GM19025 (cell line): ENCODE data around the gene MEGF6.

Source experiments
- ATAC-seq: cut with Tn5 transposase; IDR thresholded peaks from one replicate; pipeline ENCODE4 v1.9.1; 2021; ENCODE audit warnings: mild to moderate bottlenecking, low read depth, moderate library complexity; ENCODE audit not compliant: unreplicated experiment

Gene MEGF6

DNA sequence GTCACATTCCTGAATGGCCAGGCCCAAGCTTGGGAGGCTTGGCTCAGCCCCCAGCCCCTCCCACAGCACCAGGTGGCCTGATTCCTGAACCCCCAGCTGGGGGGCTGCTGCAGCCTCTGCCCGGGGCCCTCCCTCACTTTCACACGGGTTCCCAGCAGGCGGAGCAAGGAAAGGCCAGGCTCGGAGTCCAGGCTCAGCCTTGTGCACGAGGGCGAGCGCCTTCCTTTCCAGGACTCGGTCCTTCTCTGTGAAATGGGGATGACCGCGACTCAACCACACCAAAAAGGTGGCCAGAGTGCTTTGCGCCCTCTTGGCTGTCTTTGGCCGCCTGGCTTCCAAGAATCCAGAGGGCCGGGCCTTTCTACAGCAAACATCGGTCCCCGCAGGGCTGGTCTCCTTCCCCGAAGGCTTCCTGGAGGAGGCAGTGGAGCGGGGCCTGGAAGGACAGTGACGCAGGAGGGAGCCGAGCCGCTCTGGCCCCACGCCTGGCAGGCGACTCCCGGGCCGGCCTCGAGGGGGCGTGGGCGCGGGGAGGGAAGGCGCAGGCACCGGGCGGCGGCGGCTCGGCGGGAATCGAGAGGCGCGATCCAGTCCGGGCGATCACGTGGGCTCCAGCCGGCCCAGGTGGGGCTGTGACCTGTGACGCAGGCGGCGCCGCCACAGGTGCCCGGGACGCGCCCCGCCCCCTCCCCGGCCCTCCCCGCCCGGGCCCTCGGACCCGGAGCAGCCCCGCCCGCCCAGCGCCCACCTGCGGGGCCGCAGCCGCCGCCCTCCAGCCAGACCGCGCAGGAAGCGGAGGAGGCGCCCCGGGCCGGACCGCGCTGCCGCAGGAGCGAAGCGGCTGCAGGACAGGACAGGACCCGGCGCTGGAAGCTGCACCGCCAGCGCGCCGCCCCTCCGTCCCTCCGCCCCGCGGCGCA, 157.2 kb downstream of the MEGF6 start, which contains the start of gene ARHGEF16:
Gene ARHGEF16, plus strand, starts transcription at position 775 of the 920 bp plus-strand sequence. CDS start 8,420 bp downstream, outside the sequence.
- no peak for ATAC-seq

DNA sequence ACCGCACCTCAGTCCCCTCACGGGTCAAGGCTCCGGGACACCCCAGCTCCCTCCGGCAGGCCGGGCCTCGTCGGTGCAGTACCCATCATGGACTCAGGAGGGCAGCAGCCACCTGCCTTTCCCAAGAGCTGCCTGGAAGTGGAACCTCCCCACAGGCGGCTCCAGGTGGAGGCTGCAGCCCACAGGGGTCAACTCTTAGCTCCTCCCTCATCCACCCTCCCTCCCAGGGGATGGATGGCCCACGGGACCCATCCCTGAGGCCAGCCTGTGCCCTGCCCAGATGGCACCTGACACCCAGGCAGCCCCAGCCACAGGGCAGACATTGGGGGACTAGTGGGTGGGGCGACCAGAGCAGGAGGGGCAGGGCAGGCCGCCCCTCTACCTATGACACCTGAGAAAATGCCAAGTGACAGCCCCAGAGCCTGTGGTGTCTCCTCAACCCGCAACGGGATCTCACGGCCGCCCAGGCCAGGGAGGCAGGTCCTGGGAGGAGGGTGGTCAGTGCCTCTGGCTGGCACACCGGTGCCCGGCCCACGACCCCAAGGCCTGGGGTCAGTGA, 158.0 kb downstream of the MEGF6 start:
- ATAC-seq = no peak

DNA sequence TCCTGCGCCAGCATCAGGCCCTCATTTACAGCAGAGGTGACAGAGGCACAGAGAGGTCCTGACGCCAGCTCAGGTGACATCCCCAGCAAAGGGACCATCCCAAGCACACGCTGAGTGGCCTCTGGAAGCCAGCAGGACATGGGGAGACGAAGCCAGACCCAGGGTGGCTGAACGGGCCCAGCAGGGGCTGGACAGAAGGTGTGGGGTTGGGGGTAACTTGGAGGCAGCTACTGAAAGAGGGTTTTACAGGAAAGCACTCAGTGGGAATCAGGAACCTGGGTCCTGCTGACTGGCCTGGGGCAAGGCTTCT, 158.5 kb downstream of the MEGF6 start:
- ATAC-seq = no peak

DNA sequence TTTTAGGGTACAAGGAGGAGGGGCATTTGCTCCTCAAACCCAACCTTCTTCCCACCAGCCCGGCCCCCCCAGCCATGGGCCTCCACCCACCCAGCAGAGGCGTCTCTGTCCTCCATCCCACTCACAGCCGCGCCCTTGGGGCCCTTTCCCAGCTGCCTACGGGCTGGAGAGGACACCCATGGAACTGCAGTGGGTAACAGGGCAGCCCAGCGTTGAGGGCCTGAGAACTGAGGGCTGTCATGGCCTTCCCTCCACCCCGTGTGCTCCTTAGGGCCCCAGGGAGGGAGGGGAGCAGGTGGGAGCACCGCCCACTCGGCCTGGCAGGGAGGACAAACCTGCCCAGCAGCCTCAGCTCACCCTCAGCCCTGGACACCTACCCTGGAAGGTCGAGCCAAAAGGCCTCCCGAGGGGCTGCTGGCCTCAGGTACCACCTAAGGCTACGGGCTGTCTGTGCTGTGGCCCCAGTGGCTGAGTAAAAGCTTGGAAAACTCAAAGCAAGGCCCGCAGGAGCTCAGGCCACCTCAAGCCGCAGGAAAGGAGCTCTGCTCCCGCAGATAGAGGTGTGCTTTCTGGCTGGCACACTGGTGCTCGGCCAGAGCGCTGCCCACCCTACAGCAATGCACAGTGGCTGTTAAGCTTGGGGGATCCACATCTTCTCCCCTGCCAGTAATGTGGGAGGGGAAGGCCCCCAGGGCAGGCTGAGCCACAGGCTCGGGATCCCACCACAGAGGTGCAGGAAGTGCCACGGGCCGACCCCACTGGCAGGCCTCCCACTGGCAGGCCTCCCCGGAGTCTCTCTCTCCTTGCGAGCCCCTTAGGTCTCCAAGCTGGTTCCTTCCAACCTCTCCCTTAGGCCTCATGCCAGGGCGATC, 159.1 kb downstream of the MEGF6 start:
- no peak for ATAC-seq

DNA sequence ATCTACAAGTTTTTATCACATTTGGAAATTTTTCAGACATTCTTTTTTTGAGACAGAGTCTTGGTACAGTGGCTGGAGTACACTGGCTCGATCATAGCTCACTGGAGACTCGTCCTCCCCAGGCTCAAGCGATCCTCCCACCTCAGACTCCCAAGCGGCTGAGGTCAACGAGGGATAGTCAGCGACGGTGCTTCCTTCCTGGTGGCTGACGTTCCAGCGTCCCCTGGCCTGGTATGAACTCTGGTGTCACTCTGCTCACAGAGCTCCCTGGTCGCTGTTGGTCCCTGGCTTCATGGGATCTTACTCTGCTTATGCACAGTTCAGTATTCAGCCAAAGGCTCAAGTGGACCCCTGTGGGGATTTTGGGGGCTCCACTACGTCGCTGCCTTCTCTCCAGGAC, 160.3 kb downstream of the MEGF6 start:
- no peak for ATAC-seq

DNA sequence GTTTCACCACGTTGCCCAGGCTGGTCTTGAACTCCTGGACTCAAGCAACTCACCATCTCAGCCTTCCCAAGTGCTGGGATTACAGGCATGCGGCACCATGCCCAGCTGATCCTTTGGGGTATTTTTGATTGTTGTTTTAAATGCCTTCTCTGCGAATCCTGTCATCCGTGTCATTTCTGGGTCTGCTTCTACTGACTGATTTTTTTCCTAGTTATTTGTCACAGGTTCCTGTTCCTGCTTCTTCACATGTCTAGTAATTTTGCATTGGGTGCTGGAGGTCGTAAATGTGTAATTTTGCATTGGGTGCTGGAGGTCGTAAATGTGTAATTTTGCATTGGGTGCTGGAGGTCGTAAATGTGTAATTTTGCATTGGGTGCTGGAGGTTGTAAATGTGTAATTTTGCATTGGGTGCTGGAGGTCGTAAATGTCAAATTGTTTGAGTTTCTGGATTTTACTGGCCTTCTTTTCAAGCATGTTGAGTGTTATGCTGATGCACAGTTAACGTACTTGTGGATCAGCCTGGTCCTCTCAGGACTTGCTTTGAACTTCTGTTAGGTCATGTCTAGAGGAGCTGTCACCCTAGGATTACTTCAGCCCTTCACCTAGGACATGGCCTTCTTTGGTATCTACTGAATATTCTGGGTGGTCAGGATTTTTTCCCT, 161.0 kb downstream of the MEGF6 start:
- no peak for ATAC-seq

DNA sequence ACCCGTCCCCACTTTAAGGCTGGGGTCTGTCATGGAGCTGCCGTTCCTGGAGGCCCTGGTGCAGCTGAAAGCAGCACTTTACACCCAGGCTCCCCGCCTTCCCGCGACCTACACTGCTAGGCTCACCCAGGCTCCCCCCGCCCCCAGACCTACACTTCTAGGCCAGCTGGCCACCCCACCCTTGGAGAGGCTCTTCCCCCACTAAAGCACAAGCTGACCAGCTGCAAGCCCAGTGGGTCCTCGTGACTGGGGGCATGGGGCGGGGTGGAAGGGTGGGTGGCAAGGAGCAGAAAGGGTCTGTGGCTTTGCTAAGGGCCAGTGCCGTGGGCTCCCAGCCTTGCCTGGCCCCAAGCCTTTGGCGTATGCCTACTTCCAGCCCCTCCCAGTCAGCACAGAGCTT, 166.6 kb downstream of the MEGF6 start:
- no peak for ATAC-seq

DNA sequence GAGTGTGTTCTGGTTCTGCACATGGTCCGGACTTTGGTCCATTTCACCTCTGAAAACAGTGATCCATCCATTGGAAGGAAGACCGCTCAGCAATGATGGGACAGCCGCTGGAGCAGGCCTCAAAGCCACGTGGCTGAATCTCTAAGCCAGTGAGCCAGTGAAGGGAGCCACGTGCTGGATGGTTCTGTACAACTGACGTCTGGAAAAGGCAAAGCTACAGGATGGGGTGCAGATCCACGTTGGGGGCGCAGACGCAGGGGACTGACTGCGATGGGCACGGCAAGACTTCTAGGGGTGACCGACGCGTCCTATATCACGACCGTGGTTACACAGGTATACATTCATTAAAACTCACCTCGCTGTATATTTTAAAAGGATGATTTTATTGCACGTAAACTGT, 167.0 kb downstream of the MEGF6 start:
- no peak for ATAC-seq

DNA sequence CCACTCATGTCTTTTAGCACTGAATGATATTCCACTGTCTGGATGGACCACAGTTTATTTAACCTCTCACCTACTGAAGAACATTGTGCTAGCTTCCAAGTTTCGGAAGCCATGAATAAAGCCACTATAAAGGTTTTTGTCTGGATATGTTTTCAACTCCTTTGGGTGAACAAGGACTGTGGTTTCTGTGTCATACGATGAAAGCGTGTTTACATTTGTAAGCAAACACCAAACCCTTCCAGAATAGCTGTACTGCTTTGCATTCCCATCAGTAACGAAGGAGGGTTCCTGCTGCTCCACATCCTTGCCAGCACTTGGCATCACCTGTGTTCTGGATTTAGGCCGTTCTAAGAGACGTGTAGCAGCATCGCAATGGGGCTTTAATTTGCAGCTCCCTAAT, 167.5 kb downstream of the MEGF6 start:
- no peak for ATAC-seq

DNA sequence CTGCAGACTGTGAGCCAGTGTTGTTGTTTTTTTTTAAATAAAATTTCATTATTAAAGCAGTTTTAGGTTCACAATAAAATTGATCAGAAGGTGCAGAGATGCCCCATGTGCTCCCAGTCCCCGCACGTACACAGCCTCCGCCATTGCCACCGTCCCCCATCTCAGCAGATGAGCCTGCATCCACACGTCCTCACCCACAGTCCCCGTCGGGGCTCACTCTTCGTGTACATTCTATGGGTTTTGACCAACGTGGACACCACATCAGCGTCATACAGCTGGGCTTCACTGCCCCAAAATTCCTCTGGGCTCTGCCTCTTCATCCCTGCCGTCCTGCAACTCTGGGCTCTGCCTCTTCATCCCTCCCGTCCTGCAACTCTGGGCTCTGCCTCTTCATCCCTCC, 168.4 kb downstream of the MEGF6 start:
- no peak for ATAC-seq

DNA sequence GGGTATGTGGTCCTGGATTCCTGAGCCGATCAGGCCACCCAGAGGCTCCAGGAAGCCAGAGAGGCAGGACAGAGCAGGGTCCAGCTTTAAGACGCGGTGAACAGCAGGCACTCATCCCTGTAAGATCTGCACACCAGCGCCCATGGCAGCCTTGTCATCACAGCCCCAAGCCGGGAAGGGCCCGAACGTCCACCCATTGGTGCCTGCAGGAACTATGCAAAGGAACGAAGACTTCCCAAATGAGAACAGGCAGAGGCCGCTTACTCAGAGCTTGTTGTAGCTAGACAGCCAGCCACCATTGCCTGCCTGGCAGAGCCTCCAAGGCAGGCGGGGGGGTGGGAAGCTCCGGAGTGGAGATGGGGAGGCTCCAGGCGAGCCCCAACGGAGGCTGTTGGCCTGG, 169.0 kb downstream of the MEGF6 start:
- ATAC-seq = no peak

DNA sequence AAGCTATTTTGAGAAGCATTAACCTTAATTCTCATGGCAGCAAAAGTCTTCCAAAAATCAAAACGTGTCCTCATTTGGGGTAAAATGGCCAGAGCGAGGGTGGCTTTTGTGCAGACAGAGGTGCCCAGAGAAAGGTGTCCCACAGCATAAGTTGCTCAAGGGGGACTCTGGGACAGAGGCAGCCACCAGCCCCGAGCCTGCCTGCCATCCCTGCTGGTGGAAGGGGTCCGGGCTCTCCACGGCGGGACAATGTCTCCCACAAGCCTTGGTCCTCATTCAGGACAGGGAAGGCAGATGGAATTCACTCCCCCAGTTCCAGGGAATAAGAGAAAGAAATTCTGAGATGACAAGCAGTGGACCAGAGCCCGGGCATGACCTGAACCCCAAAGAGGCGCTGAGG, 169.4 kb downstream of the MEGF6 start:
- ATAC-seq = no peak

DNA sequence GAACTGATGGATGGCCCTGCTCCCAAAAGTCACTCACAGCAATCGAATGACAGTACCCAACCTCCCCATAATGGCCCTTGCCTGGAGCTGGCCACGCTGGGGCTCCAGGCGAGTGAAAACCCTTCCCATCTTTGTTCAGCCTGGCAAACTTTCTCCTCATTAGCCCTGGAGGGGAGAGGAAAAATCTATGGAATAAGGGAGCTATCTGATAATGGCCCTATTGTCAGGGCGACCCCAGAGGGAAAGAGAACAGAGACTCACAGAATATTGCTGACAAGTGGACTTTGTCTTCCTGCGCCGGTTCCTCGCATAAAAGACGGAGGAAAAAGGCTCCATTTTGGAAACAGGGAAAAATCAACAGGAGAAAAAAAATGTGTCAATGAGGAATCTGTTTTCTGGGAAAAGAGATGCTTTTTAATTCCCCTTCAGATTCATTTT, 169.9 kb downstream of the MEGF6 start:
- no peak for ATAC-seq

DNA sequence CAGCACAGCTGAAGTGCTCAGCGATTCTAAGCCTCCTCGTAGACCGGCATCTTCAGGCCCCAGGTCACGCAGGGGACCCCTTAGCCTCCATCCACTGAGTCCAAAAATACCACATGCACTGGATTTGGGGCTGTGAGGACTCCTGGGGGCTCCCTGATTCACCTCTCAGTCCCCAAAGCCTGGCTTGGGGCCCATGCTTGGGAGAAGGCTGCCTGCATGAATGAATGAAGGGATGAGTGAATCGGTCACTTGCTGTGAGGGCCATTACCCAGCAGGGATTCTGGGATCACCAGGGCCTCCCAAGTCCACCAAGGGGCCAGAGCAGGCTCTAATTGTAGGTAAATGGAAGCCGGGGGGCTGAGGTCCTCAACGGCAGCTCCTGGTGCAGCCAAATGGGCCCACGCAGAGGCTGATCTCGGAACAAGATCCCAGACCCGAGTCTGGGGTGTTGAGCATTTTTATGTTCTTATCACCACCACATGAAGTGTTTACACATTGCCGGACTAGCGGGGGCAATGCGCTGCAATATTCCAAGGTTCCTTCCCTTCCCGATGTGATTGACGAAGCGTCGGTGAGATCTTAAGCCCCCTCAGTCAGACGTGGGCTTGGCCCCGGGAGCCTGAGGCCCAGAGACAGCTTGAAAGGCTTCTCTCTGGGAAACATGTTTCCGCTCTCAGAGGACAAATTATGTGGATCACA, 170.4 kb downstream of the MEGF6 start:
- ATAC-seq = no peak

DNA sequence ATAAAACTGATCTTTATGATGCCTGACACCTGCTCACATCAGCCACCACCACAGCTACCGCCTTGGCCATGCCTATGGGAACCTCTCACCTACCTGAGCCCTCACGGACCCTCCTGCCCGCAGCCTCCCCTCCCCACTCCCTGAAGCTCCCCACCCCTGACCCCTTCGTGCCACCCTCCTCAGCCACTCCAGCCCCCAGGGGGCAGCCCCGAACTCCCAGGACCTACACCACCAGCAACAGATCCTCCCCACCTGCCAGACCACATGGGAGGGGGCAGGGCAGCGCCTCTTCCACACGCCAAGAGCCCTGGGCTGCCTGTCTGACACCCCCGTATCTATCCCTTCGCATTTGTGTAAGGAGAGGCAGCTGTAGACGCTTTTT, 171.0 kb downstream of the MEGF6 start:
- ATAC-seq = no peak
